DOHH2 (cell line): Measurements from ENCODE around the gene AMIGO3.
A peak's percentile ranks its signal among the peaks of the same experiment; 100 is the strongest.
"Not testable (repeated sequence)": the region's sequence is repeated elsewhere in the genome, so short reads cannot be mapped to it uniquely, and the experiment has no call there.

ENCODE experiments used
- H3F3A ChIP-seq: fragments of 200-600 bp; sonication (generic), shearing (Covaris generic); 2 replicates; pipeline ENCODE4 v1.6.0; 2016; ENCODE audit warnings: antibody characterized with exemption, mild to moderate bottlenecking; ENCODE audit not compliant: control insufficient read depth, insufficient read depth
- H3K27ac ChIP-seq: fragments of 200-600 bp; sonication (generic); 2 replicates; pipeline ENCODE4 v1.5.1; 2014; ENCODE audit warnings: low read depth, mild to moderate bottlenecking, low read length, moderate library complexity
- H3K27me3 ChIP-seq: fragments of 200-600 bp; sonication (generic); 2 replicates; pipeline ENCODE4 v1.6.1; 2014; ENCODE audit warnings: mild to moderate bottlenecking, low read length, mixed read lengths; ENCODE audit not compliant: control insufficient read depth
- H3K36me3 ChIP-seq: fragments of 200-600 bp; sonication (generic); 2 replicates; pipeline ENCODE4 v1.6.1; 2014; ENCODE audit warnings: mild to moderate bottlenecking, low read length, moderate library complexity, mixed read lengths; ENCODE audit not compliant: control insufficient read depth
- H3K4me1 ChIP-seq: fragments of 200-600 bp; sonication (generic); 2 replicates; pipeline ENCODE4 v1.6.1; 2014; ENCODE audit warnings: mild to moderate bottlenecking, low read length, mixed read lengths; ENCODE audit not compliant: control insufficient read depth
- H3K4me2 ChIP-seq: fragments of 200-600 bp; sonication (generic); 2 replicates; pipeline ENCODE4 v1.6.0; 2014; ENCODE audit warnings: mild to moderate bottlenecking, low read length, moderate library complexity
- H3K4me3 ChIP-seq: fragments of 200-600 bp; sonication (generic); 2 replicates; pipeline ENCODE4 v1.5.1; 2014; ENCODE audit warnings: mild to moderate bottlenecking, low read length, mixed read lengths
- H3K79me2 ChIP-seq: fragments of 200-600 bp; sonication (generic); 2 replicates; pipeline ENCODE4 v1.6.1; 2014; ENCODE audit warnings: mild to moderate bottlenecking, low read length, mixed read lengths; ENCODE audit not compliant: control insufficient read depth
- H3K9me2 ChIP-seq: fragments of 200-600 bp; sonication (generic); replicated peaks from 2 replicates; pipeline ENCODE4 v1.6.1; 2014; ENCODE audit warnings: mild to moderate bottlenecking, low read length, mixed read lengths; ENCODE audit not compliant: control insufficient read depth
- H3K9me3 ChIP-seq: fragments of 200-600 bp; sonication (generic); 2 replicates; pipeline ENCODE4 v1.6.1; 2014; ENCODE audit warnings: antibody characterized with exemption, low read length, mixed read lengths; ENCODE audit not compliant: control insufficient read depth, insufficient read depth
- H4K20me1 ChIP-seq: fragments of 200-600 bp; sonication (generic); 2 replicates; pipeline ENCODE4 v1.6.0; 2014; ENCODE audit warnings: low read depth, mild to moderate bottlenecking, antibody characterized with exemption, low read length, moderate library complexity; ENCODE audit not compliant: control insufficient read depth, insufficient read depth
- EZH2phosphoT487 ChIP-seq: fragments of 200-600 bp; sonication (generic); IDR thresholded peaks from 2 replicates; pipeline ENCODE4 v1.6.1; 2017; ENCODE audit warnings: borderline replicate concordance, mild to moderate bottlenecking, antibody characterized with exemption, low read length, moderate library complexity, mixed read lengths
- TF ChIP-seq, protein P1 (sequence below): fragments of 200-600 bp; sonication (generic); IDR thresholded peaks from one replicate; pipeline ENCODE4 v1.5.1; 2014; ENCODE audit warnings: antibody characterized with exemption, mild to moderate bottlenecking, low read depth, low read length; ENCODE audit not compliant: poor library complexity, severe bottlenecking

AMIGO3 gene

DNA sequence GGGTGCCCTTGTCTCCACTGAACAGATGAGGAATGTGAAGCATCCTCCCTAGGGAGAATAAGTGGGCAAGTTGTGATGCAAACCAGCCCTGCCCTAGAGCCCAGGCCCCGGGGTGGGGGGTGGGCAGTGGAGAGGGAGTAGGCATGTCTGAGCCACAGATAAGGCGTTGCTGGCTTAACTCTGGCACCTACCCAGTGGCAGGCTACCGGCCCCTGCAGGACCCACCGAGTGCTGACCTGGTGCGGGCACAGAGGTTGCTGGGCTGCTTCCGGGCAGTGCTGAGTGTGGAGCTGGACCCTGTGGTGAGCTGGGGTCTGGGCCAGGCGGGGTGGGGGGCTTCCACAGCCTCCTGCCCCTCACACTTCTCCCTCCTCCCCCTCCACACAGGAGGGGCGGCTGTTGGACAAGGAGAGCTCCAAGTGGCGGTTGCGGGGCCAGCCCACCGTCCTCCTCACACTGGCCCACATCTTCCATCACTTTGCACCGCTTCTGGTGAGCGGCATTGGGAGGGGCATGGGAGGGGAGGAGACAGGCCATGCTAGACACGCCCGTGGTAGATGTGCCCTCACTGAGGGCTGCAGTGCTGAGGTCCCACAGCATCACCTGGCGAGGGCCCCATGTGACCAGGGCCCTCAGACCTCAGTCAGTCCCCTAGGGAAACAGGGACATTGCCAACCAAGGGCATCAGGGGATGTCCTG is 20.1 kb downstream of the AMIGO3 start:
- no peaks in the 10 kb centered on the region for H4K20me1 ChIP-seq
- no peak overlapping the region for H3K4me3 ChIP-seq
- no peaks in the 10 kb centered on the region for H3K27me3 ChIP-seq
- H3K36me3 ChIP-seq = peaks cover 19% of the 10 kb centered on the region
- H3K9me3 ChIP-seq = no peaks in the 10 kb centered on the region
- H3F3A ChIP-seq = no peaks in the 10 kb centered on the region
- H3K27ac ChIP-seq = no peak overlapping the region
- TF ChIP-seq, protein P1, sequence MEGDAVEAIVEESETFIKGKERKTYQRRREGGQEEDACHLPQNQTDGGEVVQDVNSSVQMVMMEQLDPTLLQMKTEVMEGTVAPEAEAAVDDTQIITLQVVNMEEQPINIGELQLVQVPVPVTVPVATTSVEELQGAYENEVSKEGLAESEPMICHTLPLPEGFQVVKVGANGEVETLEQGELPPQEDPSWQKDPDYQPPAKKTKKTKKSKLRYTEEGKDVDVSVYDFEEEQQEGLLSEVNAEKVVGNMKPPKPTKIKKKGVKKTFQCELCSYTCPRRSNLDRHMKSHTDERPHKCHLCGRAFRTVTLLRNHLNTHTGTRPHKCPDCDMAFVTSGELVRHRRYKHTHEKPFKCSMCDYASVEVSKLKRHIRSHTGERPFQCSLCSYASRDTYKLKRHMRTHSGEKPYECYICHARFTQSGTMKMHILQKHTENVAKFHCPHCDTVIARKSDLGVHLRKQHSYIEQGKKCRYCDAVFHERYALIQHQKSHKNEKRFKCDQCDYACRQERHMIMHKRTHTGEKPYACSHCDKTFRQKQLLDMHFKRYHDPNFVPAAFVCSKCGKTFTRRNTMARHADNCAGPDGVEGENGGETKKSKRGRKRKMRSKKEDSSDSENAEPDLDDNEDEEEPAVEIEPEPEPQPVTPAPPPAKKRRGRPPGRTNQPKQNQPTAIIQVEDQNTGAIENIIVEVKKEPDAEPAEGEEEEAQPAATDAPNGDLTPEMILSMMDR = no peak
- no peak for TF ChIP-seq EZH2phosphoT487
- no peaks in the 10 kb centered on the region for H3K79me2 ChIP-seq
- no peak overlapping the region for H3K4me2 ChIP-seq
- no peaks in the 10 kb centered on the region for H3K9me2 ChIP-seq
- no peaks in the 10 kb centered on the region for H3K4me1 ChIP-seq

DNA sequence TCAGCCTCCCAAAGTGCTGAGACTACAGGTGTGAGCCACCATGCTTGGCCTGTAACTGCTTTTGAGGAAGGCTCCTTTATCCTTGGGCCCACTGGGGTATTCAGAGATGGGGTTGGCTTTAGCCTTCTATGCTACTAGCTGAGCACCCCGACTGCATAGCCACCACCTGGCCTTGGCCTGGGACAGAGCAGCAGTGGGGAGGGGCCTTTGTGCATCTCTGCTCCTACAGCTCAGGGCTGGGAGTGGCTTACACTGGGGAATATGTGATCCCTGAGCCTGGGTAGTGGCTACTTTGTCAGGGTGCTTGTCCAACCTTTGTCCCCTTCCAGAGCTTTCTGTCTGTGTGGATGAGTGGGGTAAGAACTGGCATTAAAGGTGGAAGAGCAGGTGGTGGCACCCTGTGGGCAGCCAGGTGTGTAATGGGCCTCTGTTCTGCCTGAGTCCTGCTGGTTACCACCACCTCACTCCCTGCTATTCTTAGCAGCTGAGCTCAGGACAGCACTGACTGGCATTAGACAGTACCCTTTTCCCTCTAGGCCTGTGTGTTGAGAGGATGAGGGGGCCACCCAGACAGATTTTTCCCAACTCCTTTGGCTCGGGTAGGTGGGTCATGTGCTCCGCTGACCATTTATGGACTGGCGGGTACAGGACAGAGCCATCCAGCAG is 24.0 kb downstream of the AMIGO3 start:
- H4K20me1 ChIP-seq, H3K27me3 ChIP-seq, H3K9me2 ChIP-seq, H3F3A ChIP-seq, H3K4me3 ChIP-seq, H3K27ac ChIP-seq, H3K9me3 ChIP-seq, H3K36me3 ChIP-seq, H3K4me2 ChIP-seq, H3K4me1 ChIP-seq: not testable (repeated sequence)
- peaks cover 14% of the 10 kb centered on the region for H3K79me2 ChIP-seq

DNA sequence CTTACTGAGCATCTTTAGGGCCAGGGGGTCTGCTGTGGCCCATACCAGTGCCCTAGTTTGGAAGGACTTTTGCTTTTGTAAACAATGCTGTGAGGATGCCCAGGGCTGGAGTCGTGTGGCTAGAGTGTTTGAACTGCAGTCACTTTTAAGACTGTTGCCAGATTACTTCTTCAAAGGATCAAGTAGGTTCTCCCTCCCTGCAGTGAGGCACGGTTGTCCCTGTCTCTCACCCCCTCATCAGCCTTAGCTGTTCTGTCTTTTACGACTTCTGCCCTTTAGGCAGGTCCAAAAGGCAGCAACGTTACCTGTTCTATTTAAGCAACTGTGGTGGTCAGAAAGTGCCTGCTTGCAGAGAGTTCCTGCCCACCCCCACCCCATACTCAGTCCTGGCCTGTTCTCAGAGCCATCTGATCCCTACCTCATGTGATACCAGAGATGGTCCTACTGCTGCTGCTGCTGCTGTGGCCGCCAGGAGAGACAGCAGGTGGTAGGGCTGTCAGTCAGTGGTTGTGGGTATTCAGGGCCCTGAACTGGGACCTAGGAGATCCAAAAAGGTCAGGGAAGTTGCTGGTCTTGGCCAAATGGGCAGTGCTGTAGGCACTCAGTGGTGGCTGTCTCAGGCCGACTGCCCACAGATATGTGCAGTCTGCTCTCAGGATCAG is 24.9 kb downstream of the AMIGO3 start:
- not testable (repeated sequence) for H3K36me3 ChIP-seq, H3K9me2 ChIP-seq, H3K9me3 ChIP-seq, H3K4me1 ChIP-seq, H3K4me2 ChIP-seq, H3F3A ChIP-seq, H3K4me3 ChIP-seq, H4K20me1 ChIP-seq, H3K27ac ChIP-seq, H3K27me3 ChIP-seq
- H3K79me2 ChIP-seq = peaks cover 24% of the 10 kb centered on the region

DNA sequence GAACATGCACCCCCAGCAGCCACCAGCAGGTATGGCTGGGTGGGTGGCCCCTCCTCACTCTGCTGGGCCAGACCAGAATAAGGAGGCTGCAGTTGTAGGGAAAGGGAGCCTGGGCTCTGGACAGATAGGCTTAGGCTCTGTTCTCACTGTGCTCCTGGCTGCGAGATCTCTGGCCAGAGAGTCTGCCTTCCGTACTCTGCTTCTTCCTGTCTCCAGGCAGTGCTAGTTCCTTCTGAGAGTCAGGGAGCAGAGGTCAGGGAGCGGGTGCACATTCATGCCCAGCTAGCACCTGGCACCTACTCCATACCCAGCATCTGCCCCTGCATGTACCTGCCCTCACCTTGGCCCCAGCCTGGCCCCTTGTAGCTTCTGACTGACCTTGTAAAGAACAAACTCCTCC is 28.0 kb downstream of the AMIGO3 start:
- H4K20me1 ChIP-seq, H3K27me3 ChIP-seq, H3K4me3 ChIP-seq, H3K4me2 ChIP-seq, H3F3A ChIP-seq, H3K36me3 ChIP-seq, H3K9me3 ChIP-seq, H3K9me2 ChIP-seq, H3K27ac ChIP-seq: not testable (repeated sequence)
- H3K79me2 ChIP-seq = peaks cover 26% of the 10 kb centered on the region
- H3K4me1 ChIP-seq = peaks cover 17% of the 10 kb centered on the region

DNA sequence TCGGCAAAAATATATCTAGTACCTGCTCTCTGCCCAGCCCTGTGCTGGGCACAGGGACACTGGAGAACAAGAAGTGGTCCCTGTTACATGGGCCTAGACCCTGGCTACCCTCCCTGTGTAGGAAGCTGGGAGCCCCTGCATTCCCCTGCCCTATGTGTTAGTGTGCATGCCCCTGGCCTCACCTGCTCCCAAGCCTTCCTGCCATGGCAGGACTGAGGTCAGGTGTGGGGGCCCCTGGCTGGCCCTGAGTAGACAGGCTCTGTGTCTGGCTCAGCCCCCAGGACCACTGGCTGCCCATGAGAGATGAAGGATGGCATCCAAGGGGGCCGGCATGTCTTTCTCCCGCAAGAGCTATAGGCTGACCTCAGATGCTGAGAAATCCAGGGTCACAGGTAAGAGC is 28.6 kb downstream of the AMIGO3 start:
- Histone ChIP-seq H3K4me3 (peak overlapping the region; percentile 95; the same call in 1 of the 2 replicates), H3K79me2 (peaks cover 26% of the 10 kb centered on the region), H3K4me2 (peak overlapping the region; percentile 88), H3K4me1 (peaks cover 17% of the 10 kb centered on the region)
- not testable (repeated sequence) for H3K27ac ChIP-seq, H3K9me3 ChIP-seq, H3K36me3 ChIP-seq, H3K9me2 ChIP-seq, H3F3A ChIP-seq, H3K27me3 ChIP-seq, H4K20me1 ChIP-seq

DNA sequence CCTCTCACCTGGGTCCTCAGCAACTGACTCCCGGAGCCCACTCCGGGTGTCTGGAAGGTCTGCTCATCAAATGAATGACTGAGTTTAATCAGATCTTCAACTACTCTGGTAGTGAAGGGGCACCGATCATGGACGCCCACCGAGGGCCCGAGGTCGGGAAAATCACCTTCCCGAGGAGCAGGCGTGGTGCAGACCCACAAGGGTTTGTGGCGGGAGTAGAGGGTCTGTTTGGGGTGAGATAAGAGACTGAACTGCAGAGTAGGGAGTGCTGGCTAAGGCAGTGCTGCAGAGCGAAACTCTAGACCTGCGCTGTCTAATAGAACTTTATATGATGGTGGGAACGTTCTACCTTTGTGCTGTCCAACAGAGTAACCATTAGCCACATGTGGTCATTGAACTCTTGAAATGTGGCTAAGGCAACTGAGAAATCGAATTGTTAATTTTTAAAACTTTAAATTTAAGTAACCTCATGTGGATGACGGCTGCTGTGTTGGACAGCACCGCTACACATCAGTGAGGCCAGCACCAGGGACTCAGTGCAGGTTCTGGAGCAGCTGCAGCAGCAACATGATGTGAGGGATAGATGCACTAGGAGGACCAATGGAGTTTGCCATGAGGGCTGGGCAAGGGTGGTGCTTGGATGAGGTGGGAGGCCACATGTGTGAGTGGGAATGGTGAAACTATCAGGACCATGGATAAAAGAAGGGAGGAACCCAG is 29.4 kb downstream of the AMIGO3 start:
- H3K4me3 ChIP-seq = peak overlapping the region; percentile 95
- H3F3A ChIP-seq, H3K27me3 ChIP-seq, H4K20me1 ChIP-seq, H3K36me3 ChIP-seq, H3K9me2 ChIP-seq, H3K9me3 ChIP-seq: not testable (repeated sequence)
- peaks cover 26% of the 10 kb centered on the region for H3K79me2 ChIP-seq
- 0 out of 2 replicates have a peak overlapping the region, but pooled peaks have one; percentile 34 for H3K27ac ChIP-seq
- peaks cover 17% of the 10 kb centered on the region for H3K4me1 ChIP-seq
- peak overlapping the region; percentile 88 for H3K4me2 ChIP-seq
